SHP77 treated with DMSO at 0.1 percent for 48 hours (cell line): ENCODE data around the gene SLC29A4.
"Not testable (repeated sequence)": the region's sequence is repeated elsewhere in the genome, so short reads cannot be mapped to it uniquely, and the experiment has no call there.

Experiments
- DNase-seq: peaks from one replicate; lab custom pipeline; 2025; lab: John Stamatoyannopoulos, UW

SLC29A4 gene

DNA sequence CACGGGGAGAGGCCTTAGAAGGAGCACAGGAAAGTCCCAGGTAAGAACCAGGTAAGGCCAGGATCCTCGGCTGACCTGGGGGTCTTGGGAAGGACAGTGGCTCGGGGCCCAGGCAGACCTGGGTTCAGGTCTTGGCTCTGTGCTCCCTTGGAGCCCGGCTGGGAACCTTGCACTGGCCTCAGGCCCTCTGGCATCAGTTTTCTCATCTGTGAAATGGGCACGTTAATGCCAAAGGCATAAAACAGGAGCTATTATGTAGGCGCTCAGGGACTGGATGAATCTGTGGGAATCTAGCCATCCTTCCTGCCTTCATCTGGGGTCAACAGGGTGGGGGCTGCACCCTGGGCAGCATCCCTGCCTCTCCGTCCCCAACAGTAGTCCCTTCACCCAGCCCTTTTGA, 8.3 kb upstream of the SLC29A4 start:
- DNase-seq = no peak

- DNase-seq = not testable (repeated sequence)
Observed at GRCh38 chr7:5274985-5275431, 7.7 kb upstream of the SLC29A4 start.

- DNase-seq = peak; percentile 29
Observed at GRCh38 chr7:5275510-5275909, 7.2 kb upstream of the SLC29A4 start.

- not testable (repeated sequence) for DNase-seq
Observed at GRCh38 chr7:5276123-5276522, 6.6 kb upstream of the SLC29A4 start.

- DNase-seq = no peak
Observed at GRCh38 chr7:5276611-5277010, 6.1 kb upstream of the SLC29A4 start.

DNA sequence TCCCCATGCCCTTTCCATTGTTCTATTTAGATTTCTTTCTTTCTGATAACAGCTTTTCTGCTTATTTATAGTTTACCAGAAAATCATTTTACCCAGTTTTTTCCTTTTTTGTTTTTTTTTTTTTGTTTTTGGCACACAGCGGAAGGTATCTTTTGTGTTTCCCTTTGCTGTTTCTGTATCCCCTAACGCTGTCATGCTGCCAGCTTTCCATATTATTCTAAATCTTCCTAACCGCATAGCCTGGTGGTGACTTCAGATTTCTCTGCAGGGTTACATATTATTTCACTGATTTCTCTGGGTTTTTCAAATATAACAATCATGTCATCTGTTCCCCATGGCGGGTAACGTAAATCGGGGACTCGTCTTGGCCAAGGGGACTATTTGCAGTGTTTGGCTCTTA, 4.0 kb upstream of the SLC29A4 start:
- no peak for DNase-seq

- DNase-seq = no peak
Observed at GRCh38 chr7:5279734-5280133, 3.0 kb upstream of the SLC29A4 start.

DNA sequence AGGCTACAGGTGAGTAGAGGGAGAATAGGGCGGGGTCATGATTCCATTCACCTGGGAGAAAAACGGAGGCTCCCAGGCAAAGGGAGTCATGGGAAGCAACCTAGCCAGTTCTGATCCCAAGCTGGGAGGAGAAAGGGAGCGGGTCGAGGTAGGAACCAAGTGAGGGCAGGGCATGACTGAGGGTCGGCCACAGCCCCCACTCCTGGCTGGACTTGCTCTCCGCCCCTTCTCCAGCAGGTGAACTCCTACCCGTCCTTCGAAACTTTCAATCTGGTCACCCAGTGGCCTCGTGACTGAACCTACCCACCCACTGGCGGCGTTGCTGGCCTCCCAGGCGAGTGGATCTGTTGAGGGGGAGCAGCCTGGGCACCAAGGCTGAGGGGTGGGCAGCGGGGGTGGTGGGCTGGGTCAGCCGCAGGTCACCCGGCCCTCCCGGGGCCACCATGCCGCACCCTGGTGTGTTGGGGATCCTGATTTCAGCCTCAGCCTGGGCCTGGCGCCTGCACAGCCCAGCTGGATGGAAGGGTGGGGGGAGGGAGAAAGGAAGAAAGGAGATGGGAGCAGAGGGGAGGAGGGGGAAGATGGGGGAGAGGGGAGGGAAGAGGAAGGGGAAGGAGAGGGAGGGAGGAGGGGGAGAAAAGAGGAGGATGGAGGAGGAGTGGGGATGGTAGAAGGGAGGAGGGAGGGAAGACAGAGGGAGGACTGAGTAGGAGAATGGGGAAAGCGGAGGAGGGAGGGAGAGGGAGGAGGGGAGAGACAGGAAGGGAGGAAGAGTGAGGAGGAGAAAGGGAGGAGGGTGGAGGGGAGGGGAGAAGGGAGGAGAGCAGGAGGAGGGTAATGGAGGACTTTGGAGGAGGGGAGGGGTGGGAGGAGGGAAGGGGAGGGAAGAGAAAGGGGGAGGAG, 894 bp upstream of the SLC29A4 start:
- DNase-seq = not testable (repeated sequence)

DNA sequence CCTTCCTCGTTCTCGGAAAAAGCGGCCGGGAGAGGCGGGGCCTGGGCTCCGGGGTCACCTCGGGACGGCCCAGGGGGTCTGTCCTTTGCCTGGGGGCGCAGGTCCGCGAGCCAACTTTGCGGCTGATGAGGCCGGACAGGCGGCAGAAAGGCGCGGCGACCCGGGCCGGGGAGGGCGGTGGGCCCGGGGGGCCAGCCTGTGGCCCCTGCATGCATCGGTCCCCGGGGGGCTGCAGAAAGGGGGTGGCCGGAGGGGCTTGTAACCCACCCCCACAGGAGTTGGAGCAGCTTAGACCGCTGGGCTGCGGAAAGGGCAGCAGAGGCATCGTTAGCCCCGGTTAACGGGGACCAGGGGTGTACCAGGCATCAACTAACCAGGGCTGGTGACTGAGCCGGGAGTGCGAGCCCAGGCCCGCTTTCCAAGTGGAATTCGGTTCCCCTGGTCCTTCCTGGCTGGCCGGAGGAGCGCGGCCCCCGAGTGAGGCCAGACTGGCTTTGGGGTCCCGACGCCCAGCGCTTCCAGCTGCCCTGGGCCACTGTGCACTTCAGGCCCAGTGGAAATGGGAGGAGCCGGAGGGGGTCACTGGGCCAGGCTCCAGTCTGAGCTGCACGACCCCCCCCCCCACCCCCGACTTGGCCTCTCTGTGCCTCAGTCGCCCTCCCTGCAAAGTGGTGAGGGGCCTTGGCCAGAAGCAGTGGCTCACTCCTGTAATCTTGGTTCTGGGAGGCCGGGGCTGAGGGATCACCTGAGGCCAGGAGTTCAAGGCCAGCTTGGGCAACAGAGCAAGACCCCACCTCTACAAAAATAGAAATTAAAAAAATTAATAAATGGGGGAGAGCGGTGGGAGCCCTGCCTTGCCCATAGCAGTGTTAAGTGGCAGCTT, 919 bp downstream of the SLC29A4 start:
- DNase-seq = no peak

DNA sequence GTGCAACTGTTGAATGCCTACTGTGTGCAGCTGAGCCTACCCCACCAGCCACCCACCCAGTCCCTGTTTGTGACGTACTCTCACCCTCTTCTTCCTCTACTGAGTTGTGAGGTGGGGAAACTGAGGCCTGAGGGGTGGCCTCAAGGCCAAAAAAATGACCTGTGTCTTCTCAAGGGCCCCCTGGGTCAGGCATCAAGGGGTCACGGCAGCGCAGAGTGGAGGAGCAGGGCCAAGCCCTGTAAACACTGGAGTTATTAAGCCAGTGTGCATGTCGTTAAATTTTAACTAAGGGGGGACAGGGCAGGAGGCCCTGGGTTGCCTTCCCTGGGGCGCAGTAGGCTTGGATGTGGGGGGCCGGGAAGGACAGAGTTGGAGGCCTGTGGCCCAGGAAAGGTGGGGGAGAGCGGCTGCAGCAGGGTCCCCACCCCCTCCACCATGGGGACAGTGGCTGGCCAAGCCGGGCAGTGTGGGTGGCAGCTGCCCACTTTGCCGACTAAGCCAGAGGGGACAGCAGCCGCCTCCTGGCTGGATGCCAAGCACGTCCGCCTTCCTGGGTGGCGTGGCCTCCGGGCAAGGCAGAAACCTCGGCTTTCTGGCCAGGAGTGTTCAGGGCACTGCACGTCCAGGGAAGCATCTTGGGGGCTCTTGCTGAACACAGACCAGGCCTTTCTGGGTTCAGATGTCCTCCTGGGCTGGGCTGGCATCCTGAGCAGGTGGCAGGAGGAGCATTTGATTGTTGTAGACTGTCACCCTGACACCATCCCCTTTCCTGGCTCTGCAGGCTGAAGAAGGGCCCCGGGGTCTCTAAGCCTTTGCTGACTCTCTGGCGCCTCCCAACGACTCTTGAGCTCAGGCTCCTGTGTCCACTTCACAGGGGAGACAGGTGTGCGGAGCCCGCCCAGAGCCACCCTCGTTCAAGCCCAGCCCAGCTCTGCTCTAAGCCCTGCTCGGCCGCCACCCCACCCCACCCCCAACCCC, 1.9 kb downstream of the SLC29A4 start:
- peak; percentile 93 for DNase-seq

GRCh38 chr7:5286933-5287332, 4.2 kb downstream of the SLC29A4 start:
- no peak for DNase-seq

- not testable (repeated sequence) for DNase-seq
Observed at GRCh38 chr7:5287373-5287772, 4.6 kb downstream of the SLC29A4 start.

- DNase-seq = no peak
Observed at GRCh38 chr7:5287802-5288201, 5.1 kb downstream of the SLC29A4 start.

DNA sequence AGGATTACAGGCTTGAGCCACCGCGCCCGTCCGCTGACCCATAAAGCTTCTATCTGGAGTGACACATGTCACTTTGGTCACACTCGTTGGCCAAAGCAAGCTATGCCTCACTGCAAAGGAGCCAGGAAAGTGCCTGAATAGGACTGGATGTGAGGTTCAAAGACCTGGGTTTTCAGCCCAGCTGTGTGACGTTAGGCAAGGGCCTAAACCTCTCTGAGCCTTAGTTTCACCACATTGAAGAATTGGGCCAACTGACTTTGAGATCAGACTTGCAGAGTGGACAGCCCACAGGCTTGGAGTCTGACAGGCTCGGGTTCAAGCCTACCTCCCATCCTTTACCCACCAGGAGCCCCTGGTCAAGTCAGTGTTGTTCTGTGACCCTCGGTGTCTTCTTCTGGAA, 5.8 kb downstream of the SLC29A4 start:
- DNase-seq = not testable (repeated sequence)

- no peak for DNase-seq
Observed at GRCh38 chr7:5289355-5289754, 6.6 kb downstream of the SLC29A4 start.

- DNase-seq = no peak
Observed at GRCh38 chr7:5291301-5291700, 8.6 kb downstream of the SLC29A4 start.

DNA sequence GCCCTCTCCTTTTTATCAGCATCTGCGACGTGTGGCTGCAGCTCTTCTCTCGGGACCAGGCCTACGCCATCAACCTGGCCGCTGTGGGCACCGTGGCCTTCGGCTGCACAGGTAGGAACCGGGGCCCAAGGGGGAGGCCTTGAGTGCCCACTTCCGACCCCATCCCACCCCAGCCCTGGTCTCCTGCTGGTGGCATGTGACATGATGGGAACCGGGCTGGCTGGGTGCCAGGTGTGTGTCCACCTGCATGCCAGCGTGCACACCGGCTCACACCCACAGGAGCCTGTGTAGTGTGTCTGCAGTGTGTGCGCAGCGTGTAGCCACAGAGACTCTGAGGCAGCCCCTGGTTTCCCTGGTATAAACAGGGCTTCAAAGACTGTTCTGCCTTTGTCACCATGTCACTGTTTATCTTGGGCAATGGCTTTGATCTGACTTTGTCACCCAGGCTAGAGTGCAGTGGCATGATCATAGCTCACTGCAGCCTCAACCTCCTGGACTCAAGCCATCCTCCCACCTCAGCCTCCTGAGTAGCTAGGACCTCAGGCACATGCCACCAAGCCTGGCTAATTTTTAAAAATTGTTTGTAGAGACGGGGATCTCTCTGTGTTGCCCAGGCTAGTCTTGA, 9.1 kb downstream of the SLC29A4 start:
- not testable (repeated sequence) for DNase-seq

- no peak for DNase-seq
Observed at GRCh38 chr7:5294169-5294987, 11.6 kb downstream of the SLC29A4 start.

DNA sequence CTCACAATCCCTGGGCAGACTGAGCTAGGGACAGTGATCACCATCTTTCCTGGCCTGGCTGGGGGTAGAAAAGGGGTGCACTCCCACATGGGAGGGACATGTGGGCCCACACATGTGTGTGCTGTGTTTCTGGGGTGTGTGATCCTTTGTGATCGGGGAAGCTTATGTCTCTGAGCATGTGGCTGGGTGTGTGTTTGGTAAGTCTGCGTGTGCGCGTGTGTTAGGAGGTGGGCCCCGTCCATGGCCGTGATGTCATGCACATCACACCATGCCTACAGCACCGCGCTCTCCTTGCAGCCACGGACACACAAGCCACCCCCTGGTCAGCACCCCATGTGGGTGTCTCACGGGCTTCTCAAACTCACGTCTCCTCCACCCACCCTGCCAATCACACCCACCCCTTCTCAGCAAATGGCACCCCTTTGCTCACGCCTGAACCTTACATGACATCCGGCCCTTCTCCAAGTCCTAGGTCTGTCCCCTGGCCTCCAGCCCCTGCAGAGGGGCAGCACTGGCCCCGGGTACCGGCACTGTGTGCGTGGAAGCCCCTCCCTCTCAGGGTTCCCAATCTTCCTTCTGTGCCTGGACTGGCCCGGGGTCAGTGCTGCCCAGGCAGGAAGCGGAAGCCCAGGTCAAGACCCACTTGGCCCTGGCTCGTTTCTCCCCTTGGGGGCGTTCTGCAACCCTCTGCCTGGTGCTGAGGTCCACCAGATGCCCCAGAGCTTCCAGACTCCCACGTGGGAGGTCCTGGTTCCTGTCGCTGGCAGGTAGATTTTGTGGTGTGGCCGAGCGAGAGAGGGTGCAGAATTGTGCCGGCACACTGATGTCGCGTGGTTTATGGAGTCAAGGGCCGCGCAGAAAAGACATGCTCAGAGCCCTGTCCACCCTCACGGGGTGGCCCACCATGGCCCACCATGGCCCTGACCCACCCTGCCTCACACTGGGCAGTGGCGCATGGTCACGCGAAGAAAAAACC, 12.6 kb downstream of the SLC29A4 start:
- DNase-seq = no peak
